ENCODE results near the gene FGF18.

DNA sequence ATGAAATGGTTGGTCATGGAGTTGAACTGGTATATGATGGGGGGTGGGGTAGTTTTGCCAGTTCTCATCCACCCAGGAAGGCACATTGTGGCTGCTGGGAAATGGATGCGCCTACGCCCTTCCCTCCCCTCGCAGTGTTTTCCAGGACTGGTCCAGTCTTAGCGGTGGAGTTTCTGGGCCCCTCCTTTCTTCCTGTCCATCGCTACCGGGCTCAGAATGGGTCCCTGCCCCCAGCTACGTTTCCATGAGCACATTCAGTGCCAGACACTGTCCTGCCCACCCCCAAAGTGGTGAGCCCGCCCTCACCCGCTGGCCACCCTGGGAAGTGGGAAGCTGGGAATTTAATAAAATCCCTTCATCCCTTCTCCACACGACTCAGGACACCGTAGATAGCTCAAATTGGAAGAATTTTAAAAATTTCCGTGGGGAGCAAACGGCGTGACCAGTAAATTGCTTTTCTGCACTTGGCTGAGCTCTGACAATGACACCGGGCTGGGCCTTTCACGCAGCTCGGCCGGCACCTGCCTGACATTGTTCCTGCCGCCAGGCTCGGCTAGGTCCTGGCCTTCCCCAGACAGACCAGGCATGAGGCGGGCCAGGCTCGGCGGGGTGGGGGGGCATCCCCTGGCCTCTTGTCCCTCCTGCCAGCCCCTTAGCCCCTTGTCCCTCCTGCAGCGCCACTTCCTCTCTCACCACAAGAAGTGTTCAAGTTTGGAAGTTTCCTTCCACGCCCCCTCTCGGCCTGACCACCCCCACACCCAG lies 3.6 kb downstream of the FGF18 start:
- no peak for TF ChIP-seq POLR2A (IDR thresholded peaks at IDR 0.05)
- TF ChIP-seq, protein P1, sequence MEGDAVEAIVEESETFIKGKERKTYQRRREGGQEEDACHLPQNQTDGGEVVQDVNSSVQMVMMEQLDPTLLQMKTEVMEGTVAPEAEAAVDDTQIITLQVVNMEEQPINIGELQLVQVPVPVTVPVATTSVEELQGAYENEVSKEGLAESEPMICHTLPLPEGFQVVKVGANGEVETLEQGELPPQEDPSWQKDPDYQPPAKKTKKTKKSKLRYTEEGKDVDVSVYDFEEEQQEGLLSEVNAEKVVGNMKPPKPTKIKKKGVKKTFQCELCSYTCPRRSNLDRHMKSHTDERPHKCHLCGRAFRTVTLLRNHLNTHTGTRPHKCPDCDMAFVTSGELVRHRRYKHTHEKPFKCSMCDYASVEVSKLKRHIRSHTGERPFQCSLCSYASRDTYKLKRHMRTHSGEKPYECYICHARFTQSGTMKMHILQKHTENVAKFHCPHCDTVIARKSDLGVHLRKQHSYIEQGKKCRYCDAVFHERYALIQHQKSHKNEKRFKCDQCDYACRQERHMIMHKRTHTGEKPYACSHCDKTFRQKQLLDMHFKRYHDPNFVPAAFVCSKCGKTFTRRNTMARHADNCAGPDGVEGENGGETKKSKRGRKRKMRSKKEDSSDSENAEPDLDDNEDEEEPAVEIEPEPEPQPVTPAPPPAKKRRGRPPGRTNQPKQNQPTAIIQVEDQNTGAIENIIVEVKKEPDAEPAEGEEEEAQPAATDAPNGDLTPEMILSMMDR (IDR thresholded peaks at IDR 0.05), result no peak
- TF ChIP-seq EP300 (IDR thresholded peaks at IDR 0.05; ENCODE audit: low read depth), result no peak
